K562 (cell line): Measurements from ENCODE around the gene PELI1. TPM values are rescaled to one million over a fixed set of nuclear protein-coding genes. Genes with fewer than 3 reads are reported as not detected.

Experiments used
- ETV5 ChIP-seq: sonication (generic); formaldehyde crosslinking; IDR thresholded peaks from 2 replicates; pipeline ENCODE4 v1.4.0; 2020; ENCODE audit warnings: low read depth, mild to moderate bottlenecking, missing genetic modification reagents
- HCFC1 ChIP-seq: IDR thresholded peaks from 2 replicates; pipeline ENCODE4 v1.6.1; 2012; ENCODE audit warnings: low read depth, low read length, improper control_type of control experiment
- MED1 ChIP-seq: sonication (generic); formaldehyde crosslinking; IDR thresholded peaks from 2 replicates; pipeline ENCODE4 v1.8.1; 2023; ENCODE audit warnings: missing genetic modification reagents, borderline replicate concordance
- NCOA4 ChIP-seq: fragments of 450-650 bp; IDR thresholded peaks from 2 replicates; pipeline ENCODE4 v1.6.1; 2018; ENCODE audit warnings: mild to moderate bottlenecking; ENCODE audit not compliant: partially characterized antibody
- NELFE ChIP-seq: IDR thresholded peaks from 2 replicates; pipeline ENCODE4 v1.6.1; 2011; ENCODE audit warnings: mild to moderate bottlenecking; ENCODE audit not compliant: insufficient read depth, insufficient read length
- POU5F1 ChIP-seq: fragments of 150-350 bp; IDR thresholded peaks from 2 replicates; pipeline ENCODE4 v1.6.1; 2014; ENCODE audit warnings: borderline replicate concordance, low read length, low read depth, mild to moderate bottlenecking; ENCODE audit not compliant: partially characterized antibody
- SMAD1 ChIP-seq: fragments of 150-350 bp; IDR thresholded peaks from 2 replicates; pipeline ENCODE4 v1.6.1; 2014; ENCODE audit warnings: low read length, low read depth; ENCODE audit not compliant: partially characterized antibody
- SMAD2 ChIP-seq: fragments of 150-350 bp; IDR thresholded peaks from 2 replicates; pipeline ENCODE4 v1.6.1; 2014; ENCODE audit warnings: low read depth, mild to moderate bottlenecking, low read length
- SREBF1 ChIP-seq: fragments of 150-350 bp; IDR thresholded peaks from 2 replicates; pipeline ENCODE4 v1.6.1; 2014; ENCODE audit warnings: antibody characterized with exemption, low read depth, low read length, borderline replicate concordance
- SRF ChIP-seq, 2 experiments: fragments of 250-450, 450-650 bp in 1 of 2; sonication (Bioruptor Pico) in 1 of 2; sonication (generic) in 1 of 2; formaldehyde crosslinking; IDR thresholded peaks; 2 replicates each; pipeline versions ENCODE4 v1.5.0 to v1.5.1; 2020 to 2022; ENCODE audit warnings: mild to moderate bottlenecking in 1 of 2, missing genetic modification reagents in 1 of 2
- SRSF1 ChIP-seq: fragments of 200-400 bp; formaldehyde crosslinking; IDR thresholded peaks from 2 replicates; pipeline ENCODE4 v1.6.1; 2017; ENCODE audit warnings: mild to moderate bottlenecking, low read depth, low read length, moderate library complexity
- SUPT5H ChIP-seq: fragments of 450-650 bp; IDR thresholded peaks from 2 replicates; pipeline ENCODE4 v1.6.1; 2016
- TAF15 ChIP-seq: fragments of 200-400 bp; formaldehyde crosslinking; IDR thresholded peaks from 2 replicates; pipeline ENCODE4 v1.6.1; 2017; ENCODE audit warnings: mild to moderate bottlenecking, low read depth, low read length, moderate library complexity
- TCF7L2 ChIP-seq: fragments of 150-350 bp; IDR thresholded peaks from 2 replicates; pipeline ENCODE4 v1.6.1; 2016; ENCODE audit warnings: low read depth, mild to moderate bottlenecking, low read length, moderate library complexity
- ZEB2 ChIP-seq: fragments of 450-650 bp; IDR thresholded peaks from 2 replicates; pipeline ENCODE4 v1.6.1; 2016
- ZNF274 ChIP-seq: IDR thresholded peaks from 2 replicates; pipeline ENCODE4 v1.6.1; 2011; ENCODE audit warnings: low read depth, mild to moderate bottlenecking, low read length, moderate library complexity, borderline replicate concordance
- ZNF436 ChIP-seq: fragments of 250-450, 450-650 bp; sonication (Bioruptor Pico); formaldehyde crosslinking; IDR thresholded peaks from 2 replicates; pipeline ENCODE4 v1.7.0; 2020; ENCODE audit warnings: mild to moderate bottlenecking
- ZNF644 ChIP-seq: fragments of 200-800 bp; sonication (Bioruptor generic); IDR thresholded peaks from 2 replicates; pipeline ENCODE4 v1.6.1; 2016; ENCODE audit warnings: low read depth, missing genetic modification characterization, missing compliant biosample characterization
- ZNF699 ChIP-seq: fragments of 250-450 bp; sonication (Bioruptor Pico); IDR thresholded peaks from 2 replicates; pipeline ENCODE4 v1.8.0; 2021; ENCODE audit warnings: mild to moderate bottlenecking, moderate library complexity; ENCODE audit not compliant: insufficient replicate concordance
- polyA plus RNA-seq, 8 experiments: library from polyadenylated mRNA; depleted of rRNA in 4 of 8; stranded (reverse) in 5 of 8; unstranded in 3 of 8; fragments of >200 nt; fragmentation: Nextera tagmentation in 2 of 8; fragmentation: Illumina TruSeq in 1 of 8; extraction: Ambion mirVana in 2 of 8; extraction: Trizol in 1 of 8; gene quantifications; 2 replicates each; pipeline versions ENCODE4 v1.2.1 to v1.2.3, GENCODE V29; 2011 to 2014; ENCODE audit warnings: inconsistent platforms in 1 of 8, missing spikeins in 1 of 8
- total RNA-seq, 7 experiments: library from RNA; depleted of rRNA in 6 of 7; stranded (reverse); fragments of >200 nt in 6 of 7; fragmentation: Illumina TruSeq in 2 of 7; extraction: Trizol in 2 of 7; gene quantifications; 2 replicates each; pipeline versions ENCODE4 v1.2.1 to v1.2.3, GENCODE V29; 2011 to 2021; ENCODE audit warnings: low replicate concordance in 1 of 7
- TF ChIP-seq, protein P1 (sequence below), 2 experiments: IDR thresholded peaks; 2 replicates each; pipeline ENCODE4 v1.6.1; 2012; ENCODE audit warnings: improper control_type of control experiment in 2 of 2, low read depth in 2 of 2, low read length in 2 of 2, borderline replicate concordance in 1 of 2
- TF ChIP-seq, protein P2 (sequence below): fragments of 250-450 bp; sonication (Bioruptor Pico); IDR thresholded peaks from 2 replicates; pipeline ENCODE4 v1.8.0; 2022; ENCODE audit warnings: inconsistent platforms, mild to moderate bottlenecking, moderate library complexity, borderline replicate concordance
- TF ChIP-seq, protein P3 (sequence below): fragments of 450-650 bp; IDR thresholded peaks from 2 replicates; pipeline ENCODE4 v1.6.1; 2016; ENCODE audit warnings: low read depth, mild to moderate bottlenecking, moderate library complexity

Gene PELI1
- total and polyA plus RNA-seq, 9 of the 15 experiments (the other 6 are each of a cell fraction or from before 2014, with no cell fraction given) = 3.3 to 19.2 (median 12.5) TPM

DNA sequence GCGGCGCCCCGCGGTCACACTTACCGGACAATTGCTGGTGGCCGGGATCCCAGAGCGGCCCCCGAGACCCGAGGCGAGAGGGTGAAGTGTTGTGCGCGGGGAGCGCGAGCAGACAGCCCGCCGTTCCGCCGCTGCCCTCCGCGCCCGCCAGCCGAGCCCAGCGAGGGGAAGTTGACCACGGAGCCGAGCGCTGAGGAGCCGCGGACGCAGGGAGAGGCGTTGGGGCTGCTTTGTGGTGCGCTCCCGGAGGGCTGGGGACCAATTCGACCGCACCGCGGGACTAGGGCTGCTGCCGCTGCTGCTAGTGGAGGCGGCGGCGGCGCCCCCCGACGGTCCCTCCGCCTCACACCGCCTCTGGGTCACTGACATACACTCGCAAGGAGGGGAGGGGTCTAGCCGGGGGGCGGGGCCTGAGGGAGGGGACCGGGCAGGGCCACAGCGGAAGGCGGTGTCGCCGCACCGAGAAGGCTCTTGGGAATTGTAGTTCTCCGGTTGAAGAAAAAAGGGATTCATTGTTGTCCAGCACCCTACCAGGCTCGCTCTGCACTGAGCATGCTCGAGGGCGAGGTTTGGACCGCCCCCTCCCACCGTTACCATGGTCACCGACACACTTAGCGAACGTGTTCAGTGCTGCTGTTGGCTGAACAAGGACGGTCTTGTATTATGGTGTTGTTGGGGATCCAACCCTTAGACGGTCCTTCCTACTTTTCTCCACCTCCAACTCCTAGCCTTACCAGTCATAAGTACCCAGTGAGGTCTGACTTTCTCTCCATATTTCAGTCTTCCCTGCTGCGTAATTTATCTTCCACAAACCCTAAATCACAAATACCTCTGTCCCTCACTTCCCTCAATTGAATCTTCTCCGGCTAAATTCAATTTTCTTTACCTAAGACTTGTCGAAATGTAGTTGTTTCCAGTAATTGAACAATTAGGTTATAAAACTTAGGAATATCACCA lies at the start of gene PELI1 (continued):
- TF ChIP-seq, protein P1, sequence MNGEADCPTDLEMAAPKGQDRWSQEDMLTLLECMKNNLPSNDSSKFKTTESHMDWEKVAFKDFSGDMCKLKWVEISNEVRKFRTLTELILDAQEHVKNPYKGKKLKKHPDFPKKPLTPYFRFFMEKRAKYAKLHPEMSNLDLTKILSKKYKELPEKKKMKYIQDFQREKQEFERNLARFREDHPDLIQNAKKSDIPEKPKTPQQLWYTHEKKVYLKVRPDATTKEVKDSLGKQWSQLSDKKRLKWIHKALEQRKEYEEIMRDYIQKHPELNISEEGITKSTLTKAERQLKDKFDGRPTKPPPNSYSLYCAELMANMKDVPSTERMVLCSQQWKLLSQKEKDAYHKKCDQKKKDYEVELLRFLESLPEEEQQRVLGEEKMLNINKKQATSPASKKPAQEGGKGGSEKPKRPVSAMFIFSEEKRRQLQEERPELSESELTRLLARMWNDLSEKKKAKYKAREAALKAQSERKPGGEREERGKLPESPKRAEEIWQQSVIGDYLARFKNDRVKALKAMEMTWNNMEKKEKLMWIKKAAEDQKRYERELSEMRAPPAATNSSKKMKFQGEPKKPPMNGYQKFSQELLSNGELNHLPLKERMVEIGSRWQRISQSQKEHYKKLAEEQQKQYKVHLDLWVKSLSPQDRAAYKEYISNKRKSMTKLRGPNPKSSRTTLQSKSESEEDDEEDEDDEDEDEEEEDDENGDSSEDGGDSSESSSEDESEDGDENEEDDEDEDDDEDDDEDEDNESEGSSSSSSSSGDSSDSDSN (IDR thresholded peaks at IDR 0.05; ENCODE audit: borderline replicate concordance in 1 of 2, low read depth in 2 of 2, low read length in 2 of 2) = peak; percentile 91 to 98; a peak in 3 of 4 replicates
- TF ChIP-seq ZNF436 = no peak
- TF ChIP-seq MED1 (CRISPR knock-in tag) = no peak
- no peak for TF ChIP-seq ZNF274
- no peak for TF ChIP-seq TAF15
- no peak; a peak in 1 of 4 replicates for TF ChIP-seq SRF (CRISPR knock-in tag; IDR thresholded peaks at IDR 0.05)
- TF ChIP-seq, protein P2, sequence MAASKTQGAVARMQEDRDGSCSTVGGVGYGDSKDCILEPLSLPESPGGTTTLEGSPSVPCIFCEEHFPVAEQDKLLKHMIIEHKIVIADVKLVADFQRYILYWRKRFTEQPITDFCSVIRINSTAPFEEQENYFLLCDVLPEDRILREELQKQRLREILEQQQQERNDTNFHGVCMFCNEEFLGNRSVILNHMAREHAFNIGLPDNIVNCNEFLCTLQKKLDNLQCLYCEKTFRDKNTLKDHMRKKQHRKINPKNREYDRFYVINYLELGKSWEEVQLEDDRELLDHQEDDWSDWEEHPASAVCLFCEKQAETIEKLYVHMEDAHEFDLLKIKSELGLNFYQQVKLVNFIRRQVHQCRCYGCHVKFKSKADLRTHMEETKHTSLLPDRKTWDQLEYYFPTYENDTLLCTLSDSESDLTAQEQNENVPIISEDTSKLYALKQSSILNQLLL (CRISPR knock-in tag) = no peak
- no peak for TF ChIP-seq POU5F1
- peak; percentile 90 for TF ChIP-seq HCFC1
- no peak for TF ChIP-seq ETV5 (CRISPR knock-in tag)
- TF ChIP-seq SUPT5H = peak; percentile 88
- no peak for TF ChIP-seq ZNF644 (tag)
- TF ChIP-seq SMAD2 = no peak
- no peak for TF ChIP-seq SREBF1
- no peak for TF ChIP-seq ZNF699
- no peak for TF ChIP-seq NCOA4
- TF ChIP-seq ZEB2 = no peak
- TF ChIP-seq TCF7L2 = no peak
- no peak for TF ChIP-seq SMAD1
- TF ChIP-seq SRSF1 = no peak
- TF ChIP-seq, protein P3, sequence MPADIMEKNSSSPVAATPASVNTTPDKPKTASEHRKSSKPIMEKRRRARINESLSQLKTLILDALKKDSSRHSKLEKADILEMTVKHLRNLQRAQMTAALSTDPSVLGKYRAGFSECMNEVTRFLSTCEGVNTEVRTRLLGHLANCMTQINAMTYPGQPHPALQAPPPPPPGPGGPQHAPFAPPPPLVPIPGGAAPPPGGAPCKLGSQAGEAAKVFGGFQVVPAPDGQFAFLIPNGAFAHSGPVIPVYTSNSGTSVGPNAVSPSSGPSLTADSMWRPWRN = no peak
- no peak for TF ChIP-seq NELFE
